Activated CD8-positive, alpha-beta memory T cell treated with anti-CD3 and anti-CD28 coated beads for 36 hours (primary cell): ENCODE data around the gene TP73. TPM values are rescaled to one million over a fixed set of nuclear protein-coding genes. Genes with fewer than 3 reads are reported as not detected.

Experiments
- CTCF ChIA-PET: fragments of 350-600 bp; sonication (Branson Sonifier 250); formaldehyde crosslinking; loops from one replicate; lab custom pipeline; 2021; ENCODE audit warnings: antibody characterized with exemption; lab: Charles Lee
- POLR2A ChIA-PET: fragments of 350-600 bp; sonication (Branson Sonifier 250); formaldehyde crosslinking; loops from one replicate; lab custom pipeline; 2021; ENCODE audit warnings: antibody characterized with exemption; lab: Charles Lee
- total RNA-seq, 2 experiments: library from RNA; stranded (reverse); gene quantifications; one replicate each; pipeline ENCODE4 v1.2.3, GENCODE V29; 2021

Gene TP73
- total RNA-seq, 2 experiments from 2014 or later, result 0.84 to 0.95 TPM

DNA sequence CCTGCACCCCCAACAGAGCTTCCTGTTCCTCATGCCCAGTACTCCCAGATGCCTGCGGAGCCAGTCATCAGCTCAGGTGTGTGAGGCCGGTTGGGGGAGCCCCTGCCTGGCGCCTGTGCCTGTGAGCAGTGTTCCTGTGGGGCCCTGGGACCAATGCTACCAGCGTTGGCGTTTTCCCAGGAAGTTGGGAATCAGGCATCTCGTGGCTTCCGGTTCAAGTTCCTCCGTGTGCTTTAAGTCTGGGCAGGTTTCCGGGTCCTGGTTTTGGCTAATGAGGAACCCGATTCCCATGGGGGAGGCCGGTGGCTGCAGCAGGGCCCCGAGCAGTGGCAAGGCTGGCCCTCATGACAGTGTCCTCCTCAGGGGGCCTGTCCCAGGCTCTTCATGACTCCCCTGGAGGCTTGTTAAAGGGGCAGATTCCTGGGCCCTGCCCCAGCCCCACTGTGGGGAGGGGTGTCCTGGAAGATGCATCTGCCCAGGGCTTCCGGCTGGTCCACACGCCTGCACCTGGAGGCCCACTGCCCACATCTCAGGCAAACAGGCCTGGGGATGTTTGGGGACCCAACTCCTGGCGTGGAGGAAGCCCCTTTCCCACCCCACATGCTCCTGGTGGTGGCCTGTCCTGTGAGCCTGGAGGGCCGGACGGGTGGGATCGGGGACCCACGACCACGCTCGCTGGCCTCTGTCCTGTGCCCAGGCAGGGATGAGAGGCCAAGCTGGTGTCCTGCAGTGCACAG lies 26.2 kb downstream of the TP73 start:
- ChIA-PET POLR2A (no interaction called here), CTCF (no interaction called here)

DNA sequence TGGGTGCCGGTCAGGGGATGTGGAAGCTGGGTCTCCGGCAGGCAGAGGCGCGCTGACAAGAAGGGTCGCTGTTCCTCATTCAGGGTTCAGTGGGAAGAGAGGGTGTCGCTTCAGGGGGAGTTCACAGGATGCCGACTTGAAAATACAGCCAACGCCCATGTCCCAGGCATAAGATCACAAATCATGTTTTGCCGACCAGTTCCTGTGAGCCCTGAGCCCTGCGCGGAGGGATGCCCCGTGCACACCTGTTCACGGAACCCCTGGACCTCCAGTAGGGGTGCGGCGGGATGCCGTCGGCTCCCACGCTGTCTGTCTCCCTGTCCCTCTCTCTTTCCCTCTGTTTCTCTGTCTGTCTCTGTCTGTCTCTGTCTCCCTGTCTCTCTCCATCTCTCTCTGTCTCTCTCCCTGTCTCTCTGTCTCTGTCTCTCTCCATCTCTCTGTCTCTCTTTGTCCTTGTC lies 26.8 kb downstream of the TP73 start:
- POLR2A ChIA-PET, result no interaction called here
- CTCF ChIA-PET, result no interaction called here

DNA sequence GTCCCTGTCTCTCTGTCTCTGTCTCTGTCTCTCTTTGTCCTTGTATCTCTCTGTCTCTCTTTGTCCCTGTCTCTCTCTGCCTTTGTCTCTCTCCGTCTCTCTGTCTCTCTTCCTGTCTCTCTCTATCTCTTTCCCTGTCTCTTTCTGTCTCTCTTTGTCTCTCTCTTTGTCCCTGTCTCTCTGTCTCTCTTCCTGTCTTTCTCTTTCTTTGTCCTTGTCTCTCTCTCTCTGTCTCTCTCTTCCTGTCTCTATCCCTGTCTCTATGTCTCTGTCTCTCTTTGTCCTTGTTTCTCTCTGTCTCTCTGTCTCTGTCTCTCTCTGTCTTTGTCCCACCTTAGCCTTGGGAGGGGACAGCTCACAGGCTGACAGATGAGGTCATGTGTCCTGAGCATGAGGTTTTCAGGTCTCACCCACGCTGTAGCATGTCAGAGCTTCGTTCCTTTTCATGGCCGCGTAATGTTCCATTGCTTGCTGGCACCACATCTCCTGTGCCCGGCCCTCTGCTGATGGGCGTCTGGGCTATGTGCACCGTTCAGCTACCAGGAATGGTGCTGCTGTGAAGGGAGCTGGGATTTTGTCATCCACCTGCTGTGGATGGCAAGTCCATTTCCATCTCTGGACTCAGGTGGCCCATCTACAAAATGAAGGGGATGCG lies 27.6 kb downstream of the TP73 start:
- CTCF ChIA-PET, result no interaction called here

DNA sequence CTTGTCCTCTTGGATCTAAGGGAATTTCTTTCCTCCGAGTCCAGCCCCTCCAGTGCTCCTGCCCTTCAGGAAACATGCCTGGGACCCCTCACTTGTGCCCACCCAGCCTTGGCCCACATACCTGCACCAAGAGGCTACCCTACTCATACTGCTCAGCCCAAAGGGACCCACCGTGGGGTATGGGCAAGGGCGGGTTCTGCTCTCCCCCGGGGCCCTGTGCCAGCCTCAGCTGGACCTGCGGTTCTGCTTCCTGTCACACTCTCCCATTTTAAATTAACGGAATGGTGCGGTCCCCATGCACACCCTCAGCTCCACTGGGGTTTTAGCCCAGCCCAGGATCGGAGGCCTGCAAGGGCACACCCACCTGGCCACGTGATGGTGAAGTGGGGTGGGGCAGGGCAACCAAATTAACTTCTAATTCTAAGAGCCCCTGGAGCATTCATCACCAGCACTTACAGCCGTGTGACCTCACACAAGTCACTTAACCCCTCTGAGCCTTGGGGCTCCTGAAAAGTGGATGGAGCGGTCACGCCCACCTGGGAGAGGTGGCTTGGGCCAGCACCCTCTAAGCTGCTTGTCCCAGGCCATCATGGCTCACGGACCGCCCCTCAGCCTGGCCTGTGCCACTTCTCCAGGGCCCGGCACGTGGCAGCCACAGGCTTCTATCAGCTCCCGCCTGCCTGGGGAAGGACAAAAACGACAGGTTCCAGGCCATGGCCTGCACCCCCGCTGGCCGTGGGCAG lies 28.3 kb downstream of the TP73 start:
- ChIA-PET CTCF (no interaction called here), POLR2A (no interaction called here)

More for the DNA sequence above, 27.6 kb downstream of the TP73 start:
- POLR2A ChIA-PET, result no interaction called here

DNA sequence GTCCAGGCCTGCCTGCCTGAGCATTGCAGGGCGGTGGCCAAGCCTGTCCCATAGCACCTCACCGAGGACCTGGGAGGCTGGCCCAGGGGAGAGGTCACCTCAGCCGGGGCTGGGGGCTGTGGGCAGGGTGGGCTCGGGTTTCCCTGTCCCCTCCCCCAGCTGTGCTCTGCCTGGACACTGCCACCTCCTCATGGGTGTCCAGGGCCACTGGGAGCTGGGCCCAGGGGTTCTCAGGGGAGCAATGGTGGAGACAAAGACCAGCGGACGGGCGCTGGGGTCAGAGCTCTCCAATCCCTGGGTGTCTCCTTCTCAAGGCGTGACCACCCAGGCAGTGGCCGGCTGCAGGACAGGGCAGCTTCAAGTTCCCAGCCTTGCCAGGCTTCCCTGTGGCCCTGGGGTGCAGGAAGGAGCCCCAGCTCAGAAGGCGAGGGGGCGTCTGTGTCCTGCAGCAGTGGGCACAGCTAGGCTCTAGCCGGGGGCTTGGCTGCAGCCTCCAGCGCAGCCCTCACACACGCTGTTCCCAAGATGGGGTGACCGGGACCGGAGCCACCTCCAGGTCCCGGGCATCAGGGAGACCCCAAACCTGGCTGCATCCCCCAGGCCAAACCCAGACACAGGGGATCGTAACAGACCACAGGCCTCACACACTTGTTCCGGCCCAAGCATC lies 29.0 kb downstream of the TP73 start:
- CTCF ChIA-PET, result no interaction called here
- POLR2A ChIA-PET, result no interaction called here

DNA sequence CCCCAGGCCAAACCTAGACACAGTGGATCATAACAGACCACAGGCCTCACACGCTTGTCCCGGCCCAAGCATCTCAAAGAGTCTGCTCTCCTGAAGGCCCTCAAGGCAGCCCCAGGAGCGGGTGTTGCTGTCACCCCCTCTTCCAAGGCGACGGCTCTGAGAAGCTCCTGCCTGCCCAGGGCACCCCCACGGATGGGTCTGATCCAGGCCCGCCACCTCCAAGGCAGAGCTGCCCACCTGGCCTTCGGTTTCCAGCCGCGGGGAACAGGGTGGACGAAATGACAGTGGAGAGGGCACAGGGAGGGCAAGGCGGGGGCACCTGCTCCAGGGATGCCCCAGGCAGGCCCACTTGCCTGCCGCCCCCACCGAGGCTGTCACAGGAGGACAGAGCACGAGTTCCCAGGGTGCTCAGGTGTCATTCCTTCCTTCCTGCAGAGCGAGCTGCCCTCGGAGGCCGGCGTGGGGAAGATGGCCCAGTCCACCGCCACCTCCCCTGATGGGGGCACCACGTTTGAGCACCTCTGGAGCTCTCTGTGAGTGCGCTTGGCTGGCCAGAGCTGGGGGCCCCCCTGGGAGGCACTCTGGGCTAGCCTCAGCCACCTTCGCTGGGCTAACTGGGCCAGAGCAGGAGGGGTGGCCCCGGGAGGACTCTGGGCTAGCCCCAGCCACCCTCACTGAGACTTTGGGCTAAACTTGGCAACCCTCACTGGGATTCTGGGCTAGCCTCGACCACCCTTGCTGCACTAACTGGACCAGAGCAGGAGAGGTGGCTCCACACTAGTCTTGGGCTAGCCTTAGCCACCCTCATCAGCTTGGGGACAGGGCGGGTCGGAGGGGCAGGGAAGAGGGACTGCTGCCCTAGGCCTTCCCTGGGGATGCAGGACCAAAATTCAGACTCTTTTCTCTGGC lies 29.8 kb downstream of the TP73 start:
- POLR2A ChIA-PET, result no interaction called here
- CTCF ChIA-PET, result no interaction called here

DNA sequence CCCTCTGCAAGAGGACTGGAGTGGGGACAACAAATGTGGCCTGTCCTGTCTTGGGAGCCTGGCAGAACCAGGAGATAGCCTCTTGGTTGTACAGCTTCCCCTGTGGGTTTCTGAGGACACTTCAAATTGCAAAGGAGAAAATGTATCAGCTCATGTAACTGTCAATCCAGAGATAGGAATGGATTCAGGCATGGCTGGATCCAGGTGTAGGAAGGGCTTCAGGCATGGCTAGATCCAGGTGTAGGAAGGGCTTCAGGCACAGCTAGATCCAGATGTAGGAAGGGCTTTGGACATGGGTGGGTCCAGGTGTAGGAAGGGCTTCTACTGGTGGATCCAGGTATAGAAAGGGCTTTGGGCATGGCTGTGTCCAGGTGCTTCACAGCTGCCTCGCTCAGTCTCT lies 30.9 kb downstream of the TP73 start:
- ChIA-PET CTCF (no interaction called here), POLR2A (no interaction called here)

DNA sequence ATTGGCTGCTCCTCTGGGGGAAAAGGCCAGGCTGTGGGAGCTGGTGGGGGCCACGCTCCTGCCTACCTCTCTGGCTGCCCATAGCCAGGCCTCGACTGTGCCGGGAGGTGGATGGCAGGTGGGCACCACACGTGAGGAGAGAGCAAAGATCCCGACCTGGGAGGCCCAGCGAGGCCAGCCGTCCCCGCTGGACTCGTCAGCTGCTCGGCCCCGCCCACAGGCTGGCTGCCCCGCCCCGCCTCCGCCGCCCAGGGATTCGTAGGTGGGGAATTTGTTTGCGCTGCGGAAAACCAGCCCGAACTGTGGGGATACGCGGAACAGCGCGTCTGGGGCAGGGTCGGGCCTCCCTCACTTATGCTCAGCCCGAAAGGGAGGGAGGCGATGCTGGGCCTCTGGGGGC lies 31.7 kb downstream of the TP73 start:
- POLR2A ChIA-PET, result no interaction called here
- CTCF ChIA-PET, result no interaction called here

DNA sequence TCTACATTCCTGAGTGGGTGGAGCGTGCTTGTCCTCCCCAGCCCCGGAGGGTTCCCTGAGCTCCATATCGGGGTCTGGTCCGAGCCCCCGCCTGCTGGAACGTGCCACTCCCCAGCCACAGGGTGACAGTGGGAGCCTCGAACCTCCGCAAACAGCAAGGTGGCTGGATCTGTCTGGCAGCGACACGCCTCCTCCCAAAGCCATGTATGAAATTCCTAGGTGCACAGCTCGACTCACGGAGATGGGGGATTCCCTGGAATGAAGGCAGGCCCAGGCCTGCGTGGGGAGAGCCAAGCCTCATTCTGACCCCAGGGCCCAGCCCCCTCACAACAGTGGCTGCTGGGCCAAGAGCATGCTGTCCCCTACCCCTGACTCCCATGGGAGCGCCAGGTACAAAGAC lies 32.9 kb downstream of the TP73 start:
- POLR2A ChIA-PET, result no interaction called here
- CTCF ChIA-PET, result interaction anchor here (0.5 kb wide), 1 partner anchor 83 kb away, joined by 5 read pairs; no protein-coding TSS in a partner anchor

DNA sequence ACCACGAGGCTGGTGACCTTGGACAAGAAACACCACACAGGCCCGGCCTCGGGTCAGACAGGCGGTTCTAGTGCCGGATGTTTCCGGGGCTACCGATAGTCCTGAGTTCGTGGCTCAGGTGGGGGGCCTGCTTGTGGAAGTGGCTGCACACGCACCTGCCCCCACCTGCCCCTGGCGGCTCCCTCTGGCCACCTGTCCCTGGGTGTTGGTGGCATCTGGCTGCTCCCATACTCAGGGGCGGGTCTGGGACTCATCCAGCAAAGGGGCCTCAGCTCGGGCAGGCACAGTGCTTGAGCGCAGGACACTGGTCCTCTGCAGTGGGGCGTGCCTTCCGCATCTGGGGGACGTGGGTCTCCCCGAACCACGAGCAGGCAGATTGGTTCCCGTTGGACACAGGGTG lies 33.6 kb downstream of the TP73 start:
- CTCF ChIA-PET, result no interaction called here
- POLR2A ChIA-PET, result no interaction called here

DNA sequence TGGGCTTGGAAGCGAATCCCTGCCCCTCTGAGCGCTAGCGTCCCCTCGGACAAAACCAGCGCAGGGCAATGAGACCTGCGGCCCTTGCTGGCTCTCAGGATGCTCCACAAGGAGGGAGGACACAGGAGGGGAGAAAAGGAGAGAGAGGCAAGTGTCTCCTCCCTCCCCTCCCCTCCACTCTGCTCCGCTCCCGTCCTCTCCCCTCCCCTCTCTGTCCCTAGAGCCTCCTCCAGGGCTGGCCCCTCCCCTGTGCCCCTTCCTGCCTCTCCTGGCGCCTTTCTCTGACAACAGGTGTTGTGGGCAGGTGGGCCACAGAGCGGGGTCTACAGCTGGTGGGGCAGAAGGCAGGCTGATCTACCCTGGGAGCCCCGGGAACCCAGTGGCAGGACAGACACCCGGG lies 35.2 kb downstream of the TP73 start:
- ChIA-PET POLR2A (no interaction called here), CTCF (no interaction called here)

DNA sequence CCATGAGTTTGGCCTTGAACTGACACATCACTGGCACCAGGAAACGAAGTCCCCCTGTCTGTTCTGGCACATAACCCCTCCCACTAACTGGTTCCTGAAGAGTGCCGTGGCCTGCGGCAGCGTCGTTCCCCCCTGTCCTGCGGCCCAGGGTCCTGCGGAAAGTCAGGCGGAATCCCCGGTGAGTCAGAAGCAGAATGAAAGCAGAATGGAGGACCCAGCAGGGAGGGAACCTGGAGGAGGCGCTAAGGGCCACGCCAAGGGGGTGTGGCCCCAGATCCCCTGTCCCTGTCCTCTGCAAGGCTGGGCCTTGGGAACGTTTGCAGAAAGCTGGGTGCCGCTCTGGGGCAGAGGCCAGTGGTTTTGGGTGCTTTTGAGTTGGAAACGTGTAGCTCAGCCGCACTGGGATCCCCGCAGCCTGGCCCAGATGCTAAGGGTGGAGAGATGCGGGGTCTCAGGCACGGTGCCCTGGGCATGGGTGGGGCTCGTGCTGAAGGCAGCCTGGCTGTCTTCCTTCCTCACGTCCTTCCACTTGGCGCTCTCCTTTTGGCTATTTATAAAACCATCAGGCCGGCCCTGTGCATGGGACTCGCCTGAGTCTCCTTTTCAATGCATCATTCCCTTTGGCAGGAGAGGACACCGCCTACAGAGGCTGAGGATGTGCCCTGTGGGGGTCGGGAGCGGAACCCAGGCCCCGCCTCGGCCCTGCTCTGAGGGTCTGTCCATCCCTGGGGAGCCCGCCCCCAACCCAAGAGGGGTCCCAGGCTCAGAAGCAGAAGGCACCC lies 36.2 kb downstream of the TP73 start:
- ChIA-PET CTCF (no interaction called here), POLR2A (no interaction called here)

DNA sequence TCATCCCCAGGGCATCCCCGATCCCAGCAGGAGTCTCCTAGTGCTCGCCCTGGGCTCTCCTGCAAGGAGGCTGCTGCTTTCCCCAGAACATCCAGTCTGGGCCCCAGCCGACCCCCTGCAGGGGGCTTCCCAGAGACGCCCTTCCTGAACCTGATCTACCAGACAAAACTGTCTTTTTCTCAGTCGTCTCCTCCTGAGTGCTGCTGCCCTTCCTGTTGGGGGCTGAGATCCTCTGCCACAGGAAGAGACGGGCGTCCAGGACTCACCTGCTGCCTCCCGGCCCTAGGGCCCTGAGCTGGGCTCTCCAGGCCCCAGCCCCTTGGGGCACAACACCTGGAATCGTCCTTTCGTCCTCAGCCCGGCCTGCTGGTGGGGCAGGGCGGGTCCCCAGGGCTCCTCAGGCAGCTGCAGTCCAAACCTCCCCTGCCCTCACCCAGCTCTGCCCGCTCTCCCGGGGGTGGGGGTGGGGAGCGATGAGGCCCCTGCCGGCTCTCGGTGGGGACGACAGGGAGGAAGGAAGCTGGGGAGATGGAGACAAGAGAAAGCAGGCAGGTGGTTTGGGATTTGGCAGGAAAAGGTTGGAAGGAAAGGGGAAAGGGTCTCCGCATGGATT lies 36.9 kb downstream of the TP73 start:
- CTCF ChIA-PET, result no interaction called here
- POLR2A ChIA-PET, result no interaction called here

DNA sequence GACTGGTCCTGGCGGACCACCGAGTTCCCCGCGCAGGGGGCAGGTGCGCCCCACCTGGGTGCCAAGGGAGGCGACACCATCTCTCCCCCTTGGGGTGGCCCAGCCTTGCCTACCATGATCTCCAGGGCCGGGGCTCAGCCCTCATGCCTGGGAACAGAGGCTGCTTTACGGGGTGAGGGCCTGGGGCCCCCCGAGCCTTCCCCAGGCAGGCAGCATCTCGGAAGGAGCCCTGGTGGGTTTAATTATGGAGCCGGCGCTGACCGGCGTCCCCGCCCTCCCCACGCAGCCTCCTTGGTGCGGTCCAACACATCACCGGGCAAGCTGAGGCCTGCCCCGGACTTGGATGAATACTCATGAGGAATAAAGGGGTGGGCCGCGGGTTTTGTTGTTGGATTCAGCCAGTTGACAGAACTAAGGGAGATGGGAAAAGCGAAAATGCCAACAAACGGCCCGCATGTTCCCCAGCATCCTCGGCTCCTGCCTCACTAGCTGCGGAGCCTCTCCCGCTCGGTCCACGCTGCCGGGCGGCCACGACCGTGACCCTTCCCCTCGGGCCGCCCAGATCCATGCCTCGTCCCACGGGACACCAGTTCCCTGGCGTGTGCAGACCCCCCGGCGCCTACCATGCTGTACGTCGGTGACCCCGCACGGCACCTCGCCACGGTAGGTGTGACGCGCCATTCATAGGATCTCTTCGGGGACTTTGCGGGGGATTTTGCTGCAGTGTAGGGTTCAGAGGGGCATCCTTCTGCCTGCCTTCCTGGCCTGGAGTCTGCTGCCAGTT lies 38.2 kb downstream of the TP73 start:
- ChIA-PET CTCF (no interaction called here), POLR2A (no interaction called here)

DNA sequence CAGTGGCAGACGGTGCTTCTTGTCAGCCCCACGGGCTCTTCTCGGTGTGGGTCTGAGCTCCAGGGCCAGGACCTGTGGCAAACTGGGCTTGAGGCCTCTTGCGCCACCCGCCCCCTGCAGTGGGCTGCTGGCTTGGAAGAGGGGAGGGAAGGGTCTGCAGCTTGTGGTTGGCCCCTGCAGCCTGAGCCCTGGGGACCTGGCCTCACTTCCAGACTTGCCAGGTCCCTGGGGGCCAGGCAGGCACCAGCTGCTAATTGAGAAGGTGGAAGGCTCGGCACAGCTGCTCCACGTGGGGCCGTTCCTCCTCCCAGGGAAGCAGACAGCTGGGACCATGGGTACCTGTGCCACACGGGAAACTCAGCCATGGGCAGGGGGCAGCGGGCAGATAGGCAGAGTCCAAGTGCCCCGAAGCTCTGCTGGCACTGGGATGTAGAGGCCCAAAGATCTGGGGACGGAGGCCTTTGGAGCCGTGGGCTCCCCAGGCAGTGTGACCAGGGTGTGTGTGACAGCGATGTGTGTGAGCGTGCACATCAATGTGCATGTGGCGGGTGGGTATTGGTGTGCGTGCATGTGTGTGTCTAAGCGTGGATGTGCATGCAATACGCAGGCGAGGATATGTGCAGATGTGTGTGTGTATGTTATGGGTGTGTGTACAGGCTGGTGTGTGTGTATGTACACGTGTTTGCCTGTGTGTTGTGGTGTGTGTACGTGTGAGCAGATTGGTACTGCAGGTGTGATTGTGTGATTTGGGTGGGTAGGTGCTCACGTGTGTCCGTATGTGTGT lies 39.3 kb downstream of the TP73 start:
- CTCF ChIA-PET, result no interaction called here
- POLR2A ChIA-PET, result no interaction called here

DNA sequence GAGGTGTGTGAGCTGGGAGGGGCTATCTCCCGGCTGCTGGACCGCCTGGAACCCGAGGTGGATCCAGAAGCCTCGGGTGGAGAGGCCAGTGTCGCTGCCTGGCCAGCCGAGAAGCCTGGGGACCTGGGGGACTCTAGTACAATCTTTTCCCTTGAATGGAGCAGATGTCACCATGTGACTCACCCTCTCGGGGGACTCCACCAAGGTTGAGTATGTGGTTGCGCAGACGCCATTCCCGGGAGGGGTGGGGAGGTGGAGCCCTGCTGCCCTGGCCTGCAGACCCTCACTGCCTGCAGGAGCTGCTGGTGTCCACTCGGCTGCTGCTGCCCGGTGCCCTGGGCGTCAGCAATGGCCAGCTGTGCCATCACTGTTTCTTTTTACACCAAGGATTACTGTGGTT lies 40.3 kb downstream of the TP73 start:
- ChIA-PET POLR2A (no interaction called here), CTCF (no interaction called here)
